Endothelial cell (in vitro differentiated cells): Measurements from ENCODE around the gene KIAA1217. TPM values are rescaled to one million over a fixed set of nuclear protein-coding genes. Genes with fewer than 3 reads are reported as not detected.
"Not testable (repeated sequence)": the region's sequence is repeated elsewhere in the genome, so short reads cannot be mapped to it uniquely, and the experiment has no call there.

Source experiments
- DNase-seq: peaks from one replicate; pipeline ENCODE4 v3.0.0; 2021; ENCODE audit warnings: low spot score
- H3K27ac Mint-ChIP-seq: one replicate; pipeline ENCODE4 v1.8.0; 2021; ENCODE audit warnings: mixed read lengths, inconsistent platforms; ENCODE audit not compliant: unreplicated experiment
- H3K27me3 Mint-ChIP-seq: one replicate; pipeline ENCODE4 v1.8.0; 2021; ENCODE audit warnings: mild to moderate bottlenecking, moderate library complexity, mixed read lengths, inconsistent platforms; ENCODE audit not compliant: unreplicated experiment
- H3K36me3 Mint-ChIP-seq: one replicate; pipeline ENCODE4 v1.8.0; 2021; ENCODE audit warnings: mild to moderate bottlenecking, low read depth, mixed read lengths, inconsistent platforms; ENCODE audit not compliant: unreplicated experiment
- H3K4me1 Mint-ChIP-seq: one replicate; pipeline ENCODE4 v1.8.0; 2021; ENCODE audit warnings: mild to moderate bottlenecking, mixed read lengths, inconsistent platforms; ENCODE audit not compliant: unreplicated experiment
- H3K4me3 Mint-ChIP-seq: one replicate; pipeline ENCODE4 v1.8.0; 2021; ENCODE audit warnings: mild to moderate bottlenecking, mixed read lengths, inconsistent platforms; ENCODE audit not compliant: unreplicated experiment
- H3K9me3 Mint-ChIP-seq: one replicate; pipeline ENCODE4 v1.8.0; 2021; ENCODE audit warnings: mixed read lengths, inconsistent platforms; ENCODE audit not compliant: unreplicated experiment
- CTCF ChIP-seq: fragments of 200-600 bp; sonication (generic); IDR thresholded peaks from one replicate; pipeline ENCODE4 v1.5.0; 2021; ENCODE audit warnings: antibody characterized with exemption; ENCODE audit not compliant: unreplicated experiment
- total RNA-seq: library from RNA; stranded (reverse); fragmentation: NEBNext Ultra II Directional; extraction: Animal tissue kit (Norgen Biotek cat#: 25700); gene quantifications from one replicate; pipeline ENCODE4 v1.2.1, GENCODE V29; 2021; ENCODE audit not compliant: unreplicated experiment

Gene KIAA1217
- total RNA-seq, 1 donor from 2014 or later, result 70.8 TPM

- Mint-ChIP-seq H3K9me3 (peaks cover 6% of the 10 kb centered on the region), H3K4me1 (peaks cover 17% of the 10 kb centered on the region), H3K36me3 (peaks cover 19% of the 10 kb centered on the region), H3K4me3 (peak overlapping the region; percentile 9), H3K27ac (peak overlapping the region; percentile 10), H3K27me3 (peaks cover 6% of the 10 kb centered on the region)
- no peak for TF ChIP-seq CTCF
- no peak for DNase-seq
Measured at GRCh38 chr10:24331457-24331856, 122.5 kb downstream of the KIAA1217 start.

GRCh38 chr10:24333736-24334135 is 124.8 kb downstream of the KIAA1217 start:
- Mint-ChIP-seq H3K4me3 (no peak overlapping the region), H3K9me3 (no peaks in the 10 kb centered on the region), H3K27me3 (peaks cover 6% of the 10 kb centered on the region), H3K27ac (no peak overlapping the region), H3K4me1 (peaks cover 17% of the 10 kb centered on the region), H3K36me3 (peaks cover 8% of the 10 kb centered on the region)
- no peak for TF ChIP-seq CTCF
- DNase-seq, result no peak

- TF ChIP-seq CTCF, result no peak
- H3K36me3 Mint-ChIP-seq, result peaks cover 8% of the 10 kb centered on the region
- peaks cover 6% of the 10 kb centered on the region for H3K27me3 Mint-ChIP-seq
- H3K4me3 Mint-ChIP-seq, result no peak overlapping the region
- peaks cover 17% of the 10 kb centered on the region for H3K4me1 Mint-ChIP-seq
- no peak overlapping the region for H3K27ac Mint-ChIP-seq
- DNase-seq, result no peak
- no peaks in the 10 kb centered on the region for H3K9me3 Mint-ChIP-seq
Measured at GRCh38 chr10:24334279-24334939, 125.5 kb downstream of the KIAA1217 start.

- not testable (repeated sequence) for H3K4me3 Mint-ChIP-seq, H3K4me1 Mint-ChIP-seq, H3K27me3 Mint-ChIP-seq, DNase-seq, H3K27ac Mint-ChIP-seq, H3K9me3 Mint-ChIP-seq
- peaks cover 12% of the 10 kb centered on the region for H3K36me3 Mint-ChIP-seq
Measured at GRCh38 chr10:24337723-24338122, 128.8 kb downstream of the KIAA1217 start.

GRCh38 chr10:24339387-24339786 is 130.4 kb downstream of the KIAA1217 start:
- no peaks in the 10 kb centered on the region for H3K9me3 Mint-ChIP-seq
- no peak overlapping the region for H3K27ac Mint-ChIP-seq
- no peaks in the 10 kb centered on the region for H3K27me3 Mint-ChIP-seq
- peaks cover 6% of the 10 kb centered on the region for H3K4me1 Mint-ChIP-seq
- peaks cover 10% of the 10 kb centered on the region for H3K36me3 Mint-ChIP-seq
- no peak for TF ChIP-seq CTCF
- DNase-seq, result no peak
- no peak overlapping the region for H3K4me3 Mint-ChIP-seq
